GM19193 (cell line): Measurements from ENCODE around the gene USP48.

Experiments used
- POLR2A ChIP-seq: IDR thresholded peaks from 4 replicates; pipeline ENCODE4 v1.6.1; 2011; ENCODE audit not compliant: insufficient read depth, insufficient read length; ENCODE audit errors: extremely low read depth

The USP48 gene

DNA sequence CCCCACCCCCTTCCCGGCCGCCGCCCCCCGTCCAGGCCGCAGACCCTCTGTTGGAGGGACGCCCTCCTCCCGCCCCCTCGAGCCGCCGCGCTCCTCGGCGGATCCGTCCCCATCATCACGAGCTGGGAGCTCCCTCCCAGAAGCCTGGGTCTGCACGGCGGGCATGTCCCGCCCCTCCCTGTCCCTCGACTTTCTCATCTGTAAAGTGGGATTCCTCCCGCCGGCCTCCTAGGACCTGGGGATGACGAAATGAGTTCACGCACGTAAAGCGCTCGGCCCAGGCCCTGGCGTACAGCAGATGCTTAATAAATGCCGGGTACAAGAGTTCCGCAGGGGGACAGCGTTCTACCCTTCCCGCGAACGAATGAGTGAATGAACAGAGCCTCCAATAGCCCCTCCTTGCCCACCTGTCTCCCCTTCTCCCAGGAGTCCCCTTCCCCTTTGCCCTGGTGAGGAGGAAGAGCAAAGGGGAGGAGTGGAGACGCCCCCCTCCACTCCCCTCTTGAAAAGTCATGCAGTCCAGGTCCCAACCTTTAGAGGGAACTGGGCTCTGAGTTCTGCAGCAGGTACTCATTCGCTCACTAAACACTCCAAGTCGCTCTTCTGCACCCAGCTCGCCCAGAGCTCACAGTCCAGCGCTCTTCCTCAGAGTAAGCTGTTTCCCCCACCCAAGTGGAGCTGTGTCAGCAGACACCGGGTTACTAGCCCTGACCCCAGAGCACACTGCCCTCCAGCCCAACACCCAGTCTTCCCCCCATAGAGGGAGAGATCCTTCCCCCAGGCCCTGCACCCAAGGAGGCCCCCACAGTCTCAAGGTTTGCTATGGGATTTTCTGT lies 130.6 kb downstream of the USP48 start:
- TF ChIP-seq POLR2A: no peak

DNA sequence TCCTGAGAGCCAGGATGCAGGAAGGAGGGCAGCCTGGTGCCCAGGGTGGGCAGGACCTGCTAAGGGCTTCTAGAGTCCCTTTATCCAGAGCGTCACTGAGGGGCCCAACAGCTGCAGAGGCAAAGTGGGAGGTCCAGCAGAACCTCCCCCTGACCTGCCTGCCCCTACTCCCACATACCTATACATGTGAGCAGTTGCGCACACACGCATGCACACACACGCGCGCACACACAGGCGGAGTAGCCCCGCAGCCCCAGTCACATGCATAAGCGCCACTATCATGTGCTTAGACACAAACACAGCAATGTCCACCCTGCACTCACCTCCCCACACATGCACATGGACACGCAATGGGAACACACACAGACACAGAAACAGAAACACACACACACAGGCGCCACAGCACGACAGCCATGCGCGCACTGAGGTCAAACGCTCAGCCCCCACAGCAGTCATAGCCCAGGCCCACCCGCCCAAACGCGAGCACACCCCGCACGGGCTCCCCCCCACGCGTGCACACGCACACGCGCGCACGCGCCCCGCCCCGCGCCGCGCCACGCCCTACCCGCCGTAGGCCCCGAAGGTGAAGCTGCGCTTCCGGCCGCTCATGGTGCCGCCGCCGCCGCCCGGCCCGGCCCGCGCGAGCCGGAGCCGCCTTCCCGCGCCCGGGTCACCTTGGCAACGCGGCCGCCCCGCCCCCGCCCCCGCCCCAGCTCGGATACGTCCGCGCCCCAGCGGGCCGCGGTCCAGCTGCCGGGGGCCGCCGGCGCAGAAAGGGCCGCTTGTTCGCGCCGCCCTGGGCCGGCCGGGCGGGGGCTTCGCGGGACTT lies 131.5 kb downstream of the USP48 start:
- TF ChIP-seq POLR2A: no peak

DNA sequence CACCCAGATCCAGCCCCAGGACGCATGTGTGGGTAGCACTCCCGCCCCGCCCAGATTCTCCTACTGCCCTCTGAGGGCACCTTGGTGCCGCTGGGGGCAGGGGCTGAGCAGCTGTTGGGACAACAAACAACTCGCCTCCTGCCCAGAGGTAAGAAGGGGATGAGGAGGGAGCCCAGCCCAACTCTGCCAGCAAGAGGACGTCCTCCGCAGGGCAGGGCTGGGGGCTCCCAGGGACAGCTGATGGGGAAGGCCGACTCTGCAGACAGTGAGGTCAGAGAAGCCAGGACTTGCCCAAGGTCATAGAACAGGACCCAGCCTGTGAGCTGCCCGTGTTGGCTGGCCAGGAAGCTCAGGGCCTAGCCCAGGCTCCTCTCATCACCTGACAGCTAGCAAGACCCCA lies 132.5 kb downstream of the USP48 start:
- TF ChIP-seq POLR2A: no peak

- no peak for TF ChIP-seq POLR2A
Observed at GRCh38 chr1:21649315-21649714, 133.6 kb downstream of the USP48 start.

DNA sequence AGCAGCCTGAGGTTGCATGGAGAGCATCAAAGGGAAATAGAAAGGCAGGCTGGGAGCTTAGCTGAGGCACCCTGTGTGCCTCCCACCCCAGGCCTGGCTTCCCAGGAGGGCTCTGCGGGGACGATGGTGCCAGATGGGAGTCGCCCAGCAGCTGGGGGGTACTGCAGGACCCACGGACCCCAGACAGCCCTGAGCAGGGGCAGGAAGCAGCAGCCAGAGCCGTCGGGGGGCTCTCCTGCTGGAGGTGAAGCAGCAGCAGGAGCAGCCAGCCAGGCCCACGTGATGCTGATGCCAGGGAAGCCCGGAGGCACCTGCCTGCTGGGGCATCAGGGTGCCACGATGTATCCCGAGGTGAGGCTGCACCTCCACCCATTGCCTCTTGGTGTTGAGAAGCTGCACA lies 134.2 kb downstream of the USP48 start:
- no peak for TF ChIP-seq POLR2A

DNA sequence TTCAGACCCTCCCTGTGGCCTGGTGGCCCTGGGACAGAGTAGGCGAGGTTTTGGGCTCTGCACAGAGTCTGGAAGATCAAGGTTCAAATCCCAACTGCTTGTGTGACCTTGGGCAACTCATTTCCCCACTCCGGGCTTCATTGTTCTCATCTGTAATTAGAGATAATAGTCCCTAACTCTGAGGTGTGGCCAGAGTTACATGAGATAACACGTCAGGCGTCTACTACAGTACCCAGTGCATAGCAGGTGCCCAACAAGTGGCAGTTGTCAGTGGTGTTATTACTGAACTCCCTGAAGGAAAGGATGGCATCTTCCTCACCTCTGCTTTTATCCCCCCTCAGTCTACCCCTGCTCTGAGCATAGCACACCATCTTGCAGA lies 134.6 kb downstream of the USP48 start:
- no peak for TF ChIP-seq POLR2A

DNA sequence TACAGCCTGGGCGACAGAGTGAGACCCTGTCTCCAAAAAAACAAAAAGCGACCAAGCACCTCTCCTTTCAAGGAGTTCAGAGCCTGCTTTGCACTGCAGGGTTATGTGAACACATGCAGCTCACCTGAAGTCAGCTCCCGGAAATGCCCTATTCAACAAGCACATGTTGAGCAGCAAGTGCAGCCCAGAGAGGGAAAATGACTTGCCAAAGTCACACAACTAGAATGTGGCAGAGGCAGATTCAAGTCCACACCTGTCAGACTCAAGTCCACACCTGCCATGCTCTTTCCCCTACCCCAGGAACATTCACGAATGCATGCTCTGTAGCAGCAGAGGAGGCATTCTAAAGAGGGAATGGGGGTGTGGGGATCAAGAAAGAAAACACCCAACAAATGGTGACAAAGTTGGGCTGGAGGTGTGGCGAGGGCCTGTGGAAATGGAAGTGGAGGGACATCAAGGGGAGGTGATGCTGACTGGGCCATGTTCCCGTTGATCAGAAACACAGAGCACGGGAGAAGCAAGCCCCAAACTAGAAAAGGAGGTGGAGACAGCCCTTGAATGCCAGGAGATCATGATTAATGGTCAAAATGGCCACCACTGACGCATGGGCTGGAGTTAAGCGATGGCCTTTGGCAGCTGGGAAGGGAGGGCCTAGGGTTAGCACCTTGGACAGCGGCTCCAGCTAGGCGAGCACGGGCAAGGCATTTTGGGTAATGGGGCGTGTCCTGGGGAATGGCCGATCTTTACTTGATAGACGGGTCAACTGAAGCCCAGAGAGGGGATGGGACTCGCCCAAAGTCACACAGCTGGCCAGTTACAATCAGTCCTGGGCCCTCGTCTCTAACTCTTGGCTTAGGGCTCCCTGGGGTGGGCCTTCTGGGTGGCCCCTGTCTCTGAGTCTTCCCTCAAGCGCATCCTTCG lies 135.3 kb downstream of the USP48 start:
- no peak for TF ChIP-seq POLR2A

DNA sequence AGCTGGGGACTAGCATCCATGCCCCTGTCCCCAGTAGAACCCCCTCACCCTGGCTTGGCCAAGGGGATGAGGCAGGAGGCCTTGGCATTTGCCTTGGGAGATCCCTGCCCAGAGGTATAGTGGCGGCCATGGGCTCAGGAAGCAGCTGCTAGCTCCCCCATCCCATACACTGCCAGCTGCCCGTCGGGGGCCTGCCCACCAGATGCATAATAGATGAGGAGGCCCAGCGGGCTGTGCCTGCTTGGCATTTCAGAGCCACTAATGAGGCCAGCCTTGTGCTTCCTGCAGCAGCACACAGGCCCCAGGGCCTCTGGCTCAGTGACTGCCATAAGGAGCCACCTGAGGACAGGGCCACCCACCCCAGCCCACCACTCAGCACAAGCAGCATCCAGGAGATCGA lies 137.4 kb downstream of the USP48 start:
- no peak for TF ChIP-seq POLR2A

DNA sequence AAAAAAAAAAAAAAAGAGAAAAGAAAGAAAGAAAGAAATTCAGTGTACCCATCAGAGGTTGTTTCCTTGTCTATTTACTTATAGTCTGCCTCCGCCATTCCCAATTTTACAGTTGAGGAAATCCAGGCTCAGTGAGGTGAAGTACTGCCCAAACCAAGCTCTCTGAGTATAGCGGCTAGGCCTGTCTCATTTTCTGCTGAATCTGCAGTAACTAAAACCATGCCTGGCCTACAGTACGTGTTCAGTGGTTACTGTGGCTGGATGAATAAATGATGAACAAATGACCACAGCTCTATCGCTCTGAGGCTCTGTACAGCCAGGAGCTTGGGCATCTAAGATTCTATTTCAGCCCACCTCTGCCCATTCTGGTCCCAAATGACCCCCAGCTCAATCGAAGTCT lies 138.0 kb downstream of the USP48 start:
- TF ChIP-seq POLR2A: no peak

DNA sequence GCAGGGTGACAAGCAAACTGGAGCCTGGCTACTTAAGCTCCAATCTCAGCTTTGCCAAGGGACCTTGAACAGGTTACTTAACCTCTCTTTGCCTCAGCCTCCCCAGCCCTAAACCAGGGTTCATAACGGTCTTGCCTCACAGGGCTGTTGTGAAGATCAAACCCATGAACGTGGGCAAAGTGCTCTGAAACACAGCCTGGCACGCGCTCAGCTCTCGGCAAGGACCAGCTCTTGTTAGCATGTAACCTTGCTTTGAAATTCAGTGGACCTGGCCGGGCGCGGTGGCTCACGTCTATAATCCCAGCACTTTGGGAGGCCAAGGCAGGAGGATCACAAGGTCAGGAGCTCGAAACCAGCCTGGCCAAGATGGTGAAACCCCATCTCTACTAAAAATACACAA lies 138.6 kb downstream of the USP48 start:
- TF ChIP-seq POLR2A: no peak

DNA sequence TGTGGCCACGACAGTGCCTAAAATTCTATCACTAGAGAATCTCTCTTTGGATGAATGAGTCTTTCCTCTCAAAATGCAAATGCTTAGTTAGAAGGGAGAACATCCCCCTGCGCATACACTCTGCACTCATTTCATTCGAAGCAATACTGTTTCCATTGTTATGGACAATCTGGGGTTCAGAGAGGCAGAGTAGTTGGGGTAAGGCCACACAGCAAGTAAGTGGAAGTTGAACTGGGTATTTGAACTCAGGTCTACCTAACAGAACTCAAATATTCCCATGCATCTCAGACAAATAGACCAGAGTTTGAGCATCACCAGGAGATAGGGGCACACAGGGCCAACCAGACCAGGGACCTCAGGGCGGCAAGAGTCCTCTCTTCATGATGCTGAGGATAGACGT lies 139.3 kb downstream of the USP48 start:
- TF ChIP-seq POLR2A: no peak

- TF ChIP-seq POLR2A: no peak
Observed at GRCh38 chr1:21641967-21642739, 140.8 kb downstream of the USP48 start.

DNA sequence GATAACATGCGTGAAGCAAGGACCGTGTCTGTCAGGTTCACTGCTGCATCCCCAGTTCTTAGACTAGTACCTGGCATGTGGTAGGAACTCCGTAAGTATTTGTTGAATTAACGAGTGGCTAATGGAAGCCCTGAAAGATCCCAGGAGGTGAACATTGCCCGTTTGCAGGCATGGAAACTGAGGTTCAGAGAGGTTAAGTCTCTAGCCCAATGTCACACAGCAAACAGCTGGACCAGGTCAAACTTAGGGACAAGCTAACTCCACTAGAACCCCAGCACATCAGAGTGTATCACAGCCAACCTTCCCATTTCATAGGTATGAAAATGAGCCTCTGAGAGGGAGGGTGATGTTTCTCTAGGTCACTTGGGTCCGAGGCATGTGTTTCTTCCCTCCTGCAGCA lies 141.4 kb downstream of the USP48 start:
- no peak for TF ChIP-seq POLR2A

DNA sequence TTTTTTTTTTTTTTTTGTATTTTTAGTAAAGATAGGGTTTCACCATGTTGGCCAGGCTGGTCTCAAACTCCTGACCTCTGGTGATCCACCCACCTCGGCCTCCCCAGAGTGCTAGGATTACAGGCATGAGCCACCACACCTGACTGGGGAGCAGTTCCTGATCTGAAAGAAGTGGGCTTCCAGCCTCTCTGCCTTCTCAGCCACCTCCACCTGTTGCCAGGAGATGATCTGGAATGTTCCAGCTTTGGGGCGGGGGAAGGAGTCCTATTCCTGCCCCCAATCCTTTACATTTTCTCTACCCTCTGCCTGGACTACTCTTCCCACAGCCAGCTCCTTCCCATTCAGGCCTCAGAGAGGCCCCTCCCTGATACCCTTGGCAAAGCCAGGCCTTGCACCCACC lies 141.9 kb downstream of the USP48 start:
- TF ChIP-seq POLR2A: no peak
